CD4-positive, CD25-positive, alpha-beta regulatory T cell (primary cell): ENCODE data around the gene HOXB3. TPM values are rescaled to one million over a fixed set of nuclear protein-coding genes. Genes with fewer than 3 reads are reported as not detected.
"Not testable (repeated sequence)": the region's sequence is repeated elsewhere in the genome, so short reads cannot be mapped to it uniquely, and the experiment has no call there.

Source experiments
- ATAC-seq, 2 donors: fragments of 150-1000 bp; cut with Tn5 transposase; one replicate each; pipeline ENCODE4 v1.10.0; 2021; ENCODE audit warnings: low read depth in 2 of 2, moderate number of reproducible peaks in 2 of 2, moderate library complexity in 1 of 2
- DNase-seq, 3 donors: peaks; one replicate each; pipeline versions ENCODE4 v3.0.0 to v3.0.0-alpha.2; 2012 to 2022; ENCODE audit warnings: mixed read lengths in 1 of 3
- H3K27ac ChIP-seq: one replicate; pipeline ENCODE4 v1.7.0; 2013; ENCODE audit warnings: mild to moderate bottlenecking, low read length; ENCODE audit not compliant: insufficient read depth, poor library complexity, severe bottlenecking
- H3K27me3 ChIP-seq: one replicate; pipeline ENCODE4 v1.7.0; 2013; ENCODE audit warnings: low read length; ENCODE audit not compliant: control insufficient read depth, insufficient read depth
- H3K36me3 ChIP-seq: one replicate; pipeline ENCODE4 v1.7.0; 2013; ENCODE audit warnings: mild to moderate bottlenecking, low read length, moderate library complexity; ENCODE audit not compliant: control insufficient read depth, insufficient read depth
- H3K4me1 ChIP-seq: 2 replicates; pipeline ENCODE4 v1.7.0; 2013; ENCODE audit warnings: mild to moderate bottlenecking, low read length; ENCODE audit not compliant: insufficient read depth, control insufficient read depth, poor library complexity, severe bottlenecking
- H3K4me3 ChIP-seq: one replicate; pipeline ENCODE4 v1.7.0; 2013; ENCODE audit warnings: low read depth, mild to moderate bottlenecking, low read length, moderate library complexity
- H3K9me3 ChIP-seq, 2 experiments: 1 replicate in 1 of 2; 2 replicates in 1 of 2; pipeline ENCODE4 v1.7.0; 2013; ENCODE audit warnings: low read length in 2 of 2, mild to moderate bottlenecking in 1 of 2, moderate library complexity in 1 of 2; ENCODE audit not compliant: control insufficient read depth in 2 of 2
- H3K27ac Mint-ChIP-seq, 3 donors: one replicate each; pipeline ENCODE4 v1.8.0; 2020 to 2022; ENCODE audit warnings: mild to moderate bottlenecking in 3 of 3, mixed read lengths in 3 of 3, moderate library complexity in 2 of 3
- H3K27me3 Mint-ChIP-seq: one replicate; pipeline ENCODE4 v1.8.0; 2022; ENCODE audit warnings: mild to moderate bottlenecking, mixed read lengths
- H3K36me3 Mint-ChIP-seq: one replicate; pipeline ENCODE4 v1.8.0; 2020; ENCODE audit warnings: mixed read lengths
- H3K4me1 Mint-ChIP-seq, 4 donors: one replicate each; pipeline ENCODE4 v1.8.0; 2020 to 2022; ENCODE audit warnings: mixed read lengths in 4 of 4, mild to moderate bottlenecking in 1 of 4
- H3K4me3 Mint-ChIP-seq, 4 donors: one replicate each; pipeline ENCODE4 v1.8.0; 2020 to 2022; ENCODE audit warnings: mild to moderate bottlenecking in 4 of 4, mixed read lengths in 4 of 4, moderate library complexity in 3 of 4
- H3K9me3 Mint-ChIP-seq, 7 donors: one replicate each; pipeline ENCODE4 v1.8.0; 2020 to 2022; ENCODE audit warnings: mixed read lengths in 7 of 7, mild to moderate bottlenecking in 3 of 7, moderate library complexity in 2 of 7
- polyA plus RNA-seq, 4 donors: library from polyadenylated mRNA; unstranded; fragments of 300-500 nt; fragmentation: Illumina TruSeq; gene quantifications; one replicate each; pipeline ENCODE4 v1.2.3, GENCODE V29; 2021
- total RNA-seq: library from RNA; stranded (reverse); gene quantifications from one replicate; pipeline ENCODE4 v1.2.3, GENCODE V29; 2022

Gene HOXB3
- total and polyA plus RNA-seq, 5 donors from 2014 or later: 0.05 to 8.1 (median 0.16) TPM; not detected in 2

DNA sequence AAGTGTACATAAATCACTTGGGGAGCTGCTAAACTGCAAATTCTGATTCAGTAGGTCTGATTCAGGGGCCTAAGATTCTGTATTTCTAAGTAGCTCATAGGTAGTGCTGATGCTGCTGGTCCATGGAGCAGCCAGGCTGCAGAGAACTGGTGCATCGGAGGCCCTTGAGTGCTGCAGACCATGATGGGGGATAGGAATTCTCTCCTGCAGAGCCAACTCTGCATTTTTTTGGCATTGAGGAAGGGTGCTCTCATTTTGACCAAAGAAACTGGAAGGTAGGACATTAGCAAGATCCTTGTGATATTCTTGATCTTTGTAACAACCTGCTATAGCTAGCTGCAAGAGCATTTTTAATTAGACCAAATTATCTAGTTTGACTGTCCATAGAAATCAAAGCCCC lies 49.8 kb downstream of the HOXB3 start:
- Mint-ChIP-seq H3K4me1 (peaks cover 4 to 32% (median 9%) of the 10 kb centered on the region in 4 donors), H3K4me3 (peak overlapping the region; percentile 11 to 75 (median 67)), H3K36me3 (peaks cover 11% of the 10 kb centered on the region), H3K27ac (peak overlapping the region; percentile 55 to 86 (median 64)), H3K27me3 (peaks cover 42% of the 10 kb centered on the region), H3K9me3 (no peaks in the 10 kb centered on the region)
- peak overlapping the region; percentile 80 for H3K4me3 ChIP-seq
- ATAC-seq (no peak), DNase-seq (no peak)
- H3K27me3 ChIP-seq: no peaks in the 10 kb centered on the region
- peak overlapping the region; percentile 86 for H3K27ac ChIP-seq
- no peaks in the 10 kb centered on the region for H3K9me3 ChIP-seq
- H3K36me3 ChIP-seq: no peaks in the 10 kb centered on the region
- peaks cover 25% of the 10 kb centered on the region for H3K4me1 ChIP-seq

DNA sequence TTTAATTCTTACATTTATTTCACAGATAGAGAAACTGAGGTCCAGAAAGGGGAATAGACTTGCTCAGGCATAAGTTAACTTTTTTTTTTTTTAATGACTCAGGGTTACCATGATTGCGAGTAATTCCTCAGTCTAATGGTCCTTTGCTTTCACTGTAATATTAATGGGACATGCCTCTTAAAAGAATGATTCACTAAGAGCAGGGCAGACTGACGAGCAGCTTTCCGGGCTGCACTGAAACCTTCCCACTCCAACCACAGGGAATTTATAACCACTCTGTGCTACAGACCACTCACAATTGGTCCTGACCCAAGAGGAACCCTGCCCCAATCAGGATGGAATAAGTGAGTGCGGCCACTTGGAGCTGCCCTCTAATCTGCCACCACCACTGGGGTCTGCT lies 50.9 kb downstream of the HOXB3 start:
- Histone ChIP-seq H3K4me3 (no peak overlapping the region), H3K4me1 (peaks cover 16% of the 10 kb centered on the region), H3K9me3 (no peaks in the 10 kb centered on the region), H3K36me3 (no peaks in the 10 kb centered on the region), H3K27me3 (no peaks in the 10 kb centered on the region), H3K27ac (no peak overlapping the region)
- Mint-ChIP-seq H3K9me3 (peaks cover 0 to 2% (median 0%) of the 10 kb centered on the region in 7 donors), H3K4me3 (peak overlapping the region in 1 of 4 donors; percentile 15), H3K27ac (peak overlapping the region in 1 of 3 donors; percentile 7), H3K36me3 (peaks cover 11% of the 10 kb centered on the region), H3K27me3 (peaks cover 35% of the 10 kb centered on the region), H3K4me1 (peaks cover 4 to 26% (median 8%) of the 10 kb centered on the region in 4 donors)
- no peak for DNase-seq
- no peak for ATAC-seq

DNA sequence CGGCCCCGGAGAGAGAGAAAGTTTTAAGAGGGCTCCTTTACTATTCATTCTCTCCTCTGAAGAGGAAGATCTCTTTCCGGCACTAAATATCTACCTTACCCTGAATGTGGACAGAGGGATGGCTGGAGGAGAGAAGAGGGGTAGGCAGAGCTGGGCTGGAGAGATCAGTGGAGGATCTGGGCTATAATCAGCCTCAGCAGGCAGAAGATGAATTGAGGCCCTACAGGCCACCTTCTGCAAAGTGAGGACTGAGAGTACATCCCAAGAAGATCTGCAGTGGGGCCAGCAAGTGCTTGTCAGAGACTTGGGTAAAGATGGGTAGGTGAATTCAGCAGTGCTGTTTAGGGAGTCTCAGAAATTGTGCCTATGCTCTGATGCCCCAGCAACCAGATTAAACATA lies 52.7 kb downstream of the HOXB3 start:
- Mint-ChIP-seq H3K27me3 (peaks cover 29% of the 10 kb centered on the region), H3K36me3 (peaks cover 4% of the 10 kb centered on the region), H3K4me1 (peaks cover 0 to 19% (median 6%) of the 10 kb centered on the region in 4 donors), H3K9me3 (peaks cover 0 to 2% (median 0%) of the 10 kb centered on the region in 7 donors), H3K4me3 (peak overlapping the region in 1 of 4 donors; percentile 51), H3K27ac (peak overlapping the region in 1 of 3 donors; percentile 32)
- no peak for DNase-seq
- Histone ChIP-seq H3K27ac (no peak overlapping the region), H3K27me3 (no peaks in the 10 kb centered on the region), H3K4me1 (peaks cover 11% of the 10 kb centered on the region), H3K9me3 (no peaks in the 10 kb centered on the region), H3K4me3 (no peak overlapping the region), H3K36me3 (no peaks in the 10 kb centered on the region)
- ATAC-seq: no peak

- DNase-seq, H3K9me3 Mint-ChIP-seq, ATAC-seq, H3K4me1 ChIP-seq, H3K27ac ChIP-seq, H3K36me3 ChIP-seq, H3K9me3 ChIP-seq, H3K4me3 ChIP-seq, H3K27me3 ChIP-seq, H3K4me3 Mint-ChIP-seq, H3K36me3 Mint-ChIP-seq: not testable (repeated sequence)
- peaks cover 22% of the 10 kb centered on the region for H3K27me3 Mint-ChIP-seq
- peaks cover 0 to 10% (median 5%) of the 10 kb centered on the region in 4 donors for H3K4me1 Mint-ChIP-seq
- peak overlapping the region in 1 of 3 donors; percentile 5 for H3K27ac Mint-ChIP-seq
Observed at GRCh38 chr17:48535793-48536559, 54.1 kb downstream of the HOXB3 start.

DNA sequence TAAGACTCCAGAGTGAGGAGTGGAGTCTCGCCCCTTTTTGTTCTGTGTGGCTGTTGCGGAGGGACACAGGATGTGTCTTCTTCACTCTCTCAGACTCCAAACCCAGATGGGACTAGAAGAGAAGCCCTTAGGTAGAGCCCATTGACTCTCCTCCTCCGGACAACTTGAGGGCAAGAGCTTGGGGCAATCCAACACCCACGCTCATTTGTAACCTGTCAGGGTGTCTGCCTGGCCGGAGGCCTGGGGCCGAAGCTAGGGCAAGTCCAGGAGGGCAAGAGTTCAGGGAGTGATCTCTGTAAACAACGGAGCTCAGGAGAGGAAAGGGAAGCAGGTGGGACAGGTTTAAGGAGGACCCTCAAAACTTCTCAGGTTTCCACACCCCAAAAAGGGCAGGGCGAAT lies 57.8 kb downstream of the HOXB3 start:
- peak overlapping the region in 1 of 3 donors; percentile 27 for H3K27ac Mint-ChIP-seq
- peaks cover 31% of the 10 kb centered on the region for H3K27me3 Mint-ChIP-seq
- Histone ChIP-seq H3K4me1 (peaks cover under 1% of the 10 kb centered on the region), H3K27ac (no peak overlapping the region), H3K27me3 (no peaks in the 10 kb centered on the region), H3K4me3 (no peak overlapping the region), H3K9me3 (no peaks in the 10 kb centered on the region), H3K36me3 (no peaks in the 10 kb centered on the region)
- H3K9me3 Mint-ChIP-seq: peaks cover 0 to 2% (median 0%) of the 10 kb centered on the region in 7 donors
- no peak overlapping the region for H3K4me3 Mint-ChIP-seq
- peaks cover 0 to 3% (median 0%) of the 10 kb centered on the region in 4 donors for H3K4me1 Mint-ChIP-seq
- H3K36me3 Mint-ChIP-seq: no peaks in the 10 kb centered on the region
- DNase-seq: no peak
- ATAC-seq: no peak

- DNase-seq: no peak
- Histone ChIP-seq H3K36me3 (no peaks in the 10 kb centered on the region), H3K4me3 (no peak within 1 kb of the TSS), H3K27ac (no peak within 1 kb of the TSS), H3K27me3 (peaks cover 9% of the 10 kb centered on the region), H3K4me1 (peaks cover 8% of the 10 kb centered on the region), H3K9me3 (no peaks in the 10 kb centered on the region)
- H3K9me3 Mint-ChIP-seq: peaks cover 0 to 2% (median 0%) of the 10 kb centered on the region in 7 donors
- H3K27ac Mint-ChIP-seq: peak within 1 kb of the TSS in 1 of 3 donors; percentile 27
- peaks cover 42% of the 10 kb centered on the region for H3K27me3 Mint-ChIP-seq
- peak within 1 kb of the TSS in 1 of 4 donors; percentile 44 for H3K4me3 Mint-ChIP-seq
- H3K36me3 Mint-ChIP-seq: no peaks in the 10 kb centered on the region
- ATAC-seq: no peak
- H3K4me1 Mint-ChIP-seq: peaks cover 0 to 12% (median 5%) of the 10 kb centered on the region in 4 donors
Observed at GRCh38 chr17:48530887-48531272, 59.2 kb downstream of the HOXB3 start, which contains the start of gene HOXB1. HOXB1 (minus strand) TSS chr17:48531011; CDS start chr17:48530904, 107 bp downstream.

DNA sequence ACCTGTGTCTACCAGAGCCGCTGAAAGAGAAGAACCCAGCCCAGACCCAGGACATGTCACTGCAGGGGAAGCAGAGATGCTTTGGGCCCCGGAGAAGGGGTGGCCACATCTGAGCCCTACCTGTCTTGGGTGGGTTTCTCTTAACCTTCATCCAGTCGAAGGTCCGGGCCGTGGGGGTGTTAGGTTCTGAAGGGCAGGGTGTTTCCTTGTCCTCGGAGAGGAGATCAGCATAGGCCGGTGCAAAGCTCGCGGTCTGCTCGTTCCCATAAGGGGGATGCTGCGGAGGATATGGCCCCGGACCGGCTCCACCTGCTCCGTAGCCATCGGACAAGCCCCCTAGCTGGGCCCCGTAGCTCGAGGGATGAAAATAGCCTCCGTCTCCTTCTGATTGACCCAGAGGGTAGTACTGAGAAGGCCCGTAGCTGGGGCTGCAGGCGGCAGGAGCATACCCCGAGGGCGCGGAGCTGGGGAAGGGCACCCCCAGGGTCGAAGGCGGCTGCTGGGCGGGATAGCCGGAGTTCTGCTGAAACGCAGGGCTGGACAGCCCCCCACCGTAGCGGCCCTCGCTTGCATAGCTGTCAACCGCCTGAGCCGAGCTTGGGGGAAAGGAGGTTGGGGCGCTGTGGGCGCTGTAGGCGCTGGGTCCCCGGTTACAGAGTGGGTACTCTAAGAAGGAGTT lies 59.7 kb downstream of the HOXB3 start:
- H3K4me3 ChIP-seq: no peak overlapping the region
- peaks cover 8% of the 10 kb centered on the region for H3K4me1 ChIP-seq
- Mint-ChIP-seq H3K36me3 (no peaks in the 10 kb centered on the region), H3K9me3 (peaks cover 0 to 2% (median 0%) of the 10 kb centered on the region in 7 donors), H3K4me3 (peak overlapping the region in 1 of 4 donors; percentile 44), H3K4me1 (peaks cover 0 to 15% (median 5%) of the 10 kb centered on the region in 4 donors), H3K27ac (no peak overlapping the region), H3K27me3 (peaks cover 48% of the 10 kb centered on the region)
- H3K27ac ChIP-seq: no peak overlapping the region
- H3K36me3 ChIP-seq: no peaks in the 10 kb centered on the region
- peaks cover 10% of the 10 kb centered on the region for H3K27me3 ChIP-seq
- ATAC-seq (no peak), DNase-seq (no peak)
- H3K9me3 ChIP-seq: no peaks in the 10 kb centered on the region
